Colonic mucosa (tissue), 4 donors: Measurements from ENCODE around the gene SF3B2. TPM values are rescaled to one million over a fixed set of nuclear protein-coding genes. Genes with fewer than 3 reads are reported as not detected.

Experiments used
- DNase-seq: peaks from one replicate; pipeline ENCODE4 v3.0.0-alpha.2; 2020
- H3K27ac ChIP-seq: fragments of 200-600 bp; one replicate; pipeline ENCODE4 v1.8.0; 2021
- H3K27me3 ChIP-seq: fragments of 200-600 bp; one replicate; pipeline ENCODE4 v1.8.0; 2021
- H3K36me3 ChIP-seq: fragments of 200-600 bp; one replicate; pipeline ENCODE4 v1.8.0; 2021
- H3K4me1 ChIP-seq: fragments of 200-600 bp; one replicate; pipeline ENCODE4 v1.8.0; 2021; ENCODE audit warnings: mild to moderate bottlenecking
- H3K4me3 ChIP-seq: fragments of 200-600 bp; one replicate; pipeline ENCODE4 v1.8.0; 2021
- H3K9ac ChIP-seq, 2 donors: one replicate each; pipeline ENCODE4 v1.7.0; 2013; ENCODE audit warnings: control low read depth in 2 of 2, low read depth in 2 of 2, low read length in 2 of 2
- H3K9me3 ChIP-seq: fragments of 200-600 bp; one replicate; pipeline ENCODE4 v1.8.0; 2021
- CTCF ChIP-seq: fragments of 200-600 bp; IDR thresholded peaks from one replicate; pipeline ENCODE4 v1.8.0; 2022; ENCODE audit warnings: antibody characterized with exemption, mild to moderate bottlenecking
- intact Hi-C: fragments of 100-400 bp; cut with DNase I; formaldehyde crosslinking; loops from one replicate; pipeline ENCODE4 v1.14.1; 2022
- total RNA-seq, 2 donors: library from RNA; stranded (reverse); fragmentation: NEBNext Ultra II Directional in 1 of 2; extraction: Animal tissue kit (Norgen Biotek cat#: 25700) in 1 of 2; gene quantifications; one replicate each; pipeline ENCODE4 v1.2.1, GENCODE V29; 2021
- donor health status: healthy.
- donor health status: DM: no; HTN: no; CAD: no.
- donor health status: DM: no; HTN: no; CAD: no.

Gene SF3B2
- total RNA-seq, 2 donors from 2014 or later = 139 to 196 TPM

GRCh38 chr11:66015454-66015881, 36.7 kb upstream of the SF3B2 start:
- intact Hi-C loops = no loop called here

GRCh38 chr11:66015936-66016792, 36.0 kb upstream of the SF3B2 start:
- DNase-seq = no peak
- Histone ChIP-seq H3K4me1 (no peaks in the 10 kb centered on the region), H3K9ac (no peak overlapping the region), H3K27ac (no peak overlapping the region), H3K4me3 (no peak overlapping the region), H3K36me3 (no peaks in the 10 kb centered on the region), H3K9me3 (no peaks in the 10 kb centered on the region), H3K27me3 (peaks cover 17% of the 10 kb centered on the region)
- intact Hi-C loops = no loop called here
- TF ChIP-seq CTCF = no peak

More at GRCh38 chr11:66015454-66015881, 36.7 kb upstream of the SF3B2 start:
- no peaks in the 10 kb centered on the region for H3K9me3 ChIP-seq
- no peak for TF ChIP-seq CTCF
- peaks cover 17% of the 10 kb centered on the region for H3K27me3 ChIP-seq
- H3K27ac ChIP-seq = no peak overlapping the region
- no peaks in the 10 kb centered on the region for H3K4me1 ChIP-seq
- DNase-seq = no peak
- no peak overlapping the region for H3K9ac ChIP-seq
- no peaks in the 10 kb centered on the region for H3K36me3 ChIP-seq
- H3K4me3 ChIP-seq = no peak overlapping the region

GRCh38 chr11:66016793-66017177, 35.4 kb upstream of the SF3B2 start:
- intact Hi-C loops = no loop called here
- H3K9ac ChIP-seq = no peak overlapping the region
- H3K4me1 ChIP-seq = no peaks in the 10 kb centered on the region
- no peak for DNase-seq
- H3K9me3 ChIP-seq = no peaks in the 10 kb centered on the region
- no peak overlapping the region for H3K27ac ChIP-seq
- H3K4me3 ChIP-seq = no peak overlapping the region
- no peak for TF ChIP-seq CTCF
- peaks cover 12% of the 10 kb centered on the region for H3K27me3 ChIP-seq
- H3K36me3 ChIP-seq = no peaks in the 10 kb centered on the region

- no peak overlapping the region for H3K4me3 ChIP-seq
- H3K36me3 ChIP-seq = no peaks in the 10 kb centered on the region
Measured at GRCh38 chr11:66017321-66017720, 34.8 kb upstream of the SF3B2 start.

GRCh38 chr11:66020212-66020611, 32.0 kb upstream of the SF3B2 start:
- Histone ChIP-seq H3K9me3 (no peaks in the 10 kb centered on the region), H3K36me3 (no peaks in the 10 kb centered on the region), H3K4me3 (no peak overlapping the region), H3K9ac (no peak overlapping the region), H3K27ac (no peak overlapping the region), H3K27me3 (no peaks in the 10 kb centered on the region), H3K4me1 (no peaks in the 10 kb centered on the region)
- intact Hi-C loops = no loop called here
- DNase-seq = no peak
- TF ChIP-seq CTCF = no peak

More at GRCh38 chr11:66017321-66017720, 34.8 kb upstream of the SF3B2 start:
- H3K9me3 ChIP-seq = no peaks in the 10 kb centered on the region
- no peak for DNase-seq
- intact Hi-C loops = no loop called here
- H3K9ac ChIP-seq = no peak overlapping the region
- TF ChIP-seq CTCF = no peak
- H3K27me3 ChIP-seq = peaks cover 7% of the 10 kb centered on the region
- no peak overlapping the region for H3K27ac ChIP-seq
- H3K4me1 ChIP-seq = no peaks in the 10 kb centered on the region
